Bronchial epithelial cell (primary cell): ENCODE results near the gene MAPKBP1. TPM values are rescaled to one million over a fixed set of nuclear protein-coding genes. Genes with fewer than 3 reads are reported as not detected.
"Not testable (repeated sequence)": the region's sequence is repeated elsewhere in the genome, so short reads cannot be mapped to it uniquely, and the experiment has no call there.

Experiments
- DNase-seq: peaks from one replicate; pipeline ENCODE4 v3.0.0-alpha.2; 2010; ENCODE audit warnings: low read depth
- FAIRE-seq: peaks from 2 replicates; lab custom pipeline; 2011; peaks lifted over from hg19 to GRCh38; lab: Jason Lieb, UNC
- H3K27me3 ChIP-seq: 2 replicates; pipeline ENCODE4 v1.5.1; 2011; ENCODE audit warnings: low read length; ENCODE audit not compliant: control insufficient read depth, insufficient read depth
- H3K36me3 ChIP-seq: 2 replicates; pipeline ENCODE4 v1.5.1; 2011; ENCODE audit warnings: low read length; ENCODE audit not compliant: control insufficient read depth, insufficient read depth
- H3K4me3 ChIP-seq: 2 replicates; pipeline ENCODE4 v1.5.1; 2011; ENCODE audit warnings: mild to moderate bottlenecking, low read depth, low read length, control low read depth
- total RNA-seq: library from RNA; depleted of rRNA; stranded (reverse); fragments of >200 nt; gene quantifications from 2 replicates; pipeline ENCODE4 v1.2.1, GENCODE V29; 2014
- TF ChIP-seq, protein P1 (sequence below): IDR thresholded peaks from 2 replicates; pipeline ENCODE4 v1.5.1; 2011; ENCODE audit warnings: mild to moderate bottlenecking, moderate library complexity, low read length, control low read depth, inconsistent platforms; ENCODE audit not compliant: insufficient read depth, severe bottlenecking

Gene MAPKBP1
- total RNA-seq, 1 donor from 2014 or later = 12.9 TPM

- TF ChIP-seq, protein P1, sequence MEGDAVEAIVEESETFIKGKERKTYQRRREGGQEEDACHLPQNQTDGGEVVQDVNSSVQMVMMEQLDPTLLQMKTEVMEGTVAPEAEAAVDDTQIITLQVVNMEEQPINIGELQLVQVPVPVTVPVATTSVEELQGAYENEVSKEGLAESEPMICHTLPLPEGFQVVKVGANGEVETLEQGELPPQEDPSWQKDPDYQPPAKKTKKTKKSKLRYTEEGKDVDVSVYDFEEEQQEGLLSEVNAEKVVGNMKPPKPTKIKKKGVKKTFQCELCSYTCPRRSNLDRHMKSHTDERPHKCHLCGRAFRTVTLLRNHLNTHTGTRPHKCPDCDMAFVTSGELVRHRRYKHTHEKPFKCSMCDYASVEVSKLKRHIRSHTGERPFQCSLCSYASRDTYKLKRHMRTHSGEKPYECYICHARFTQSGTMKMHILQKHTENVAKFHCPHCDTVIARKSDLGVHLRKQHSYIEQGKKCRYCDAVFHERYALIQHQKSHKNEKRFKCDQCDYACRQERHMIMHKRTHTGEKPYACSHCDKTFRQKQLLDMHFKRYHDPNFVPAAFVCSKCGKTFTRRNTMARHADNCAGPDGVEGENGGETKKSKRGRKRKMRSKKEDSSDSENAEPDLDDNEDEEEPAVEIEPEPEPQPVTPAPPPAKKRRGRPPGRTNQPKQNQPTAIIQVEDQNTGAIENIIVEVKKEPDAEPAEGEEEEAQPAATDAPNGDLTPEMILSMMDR = no peak
- no peaks in the 10 kb centered on the region for H3K27me3 ChIP-seq
- peaks cover 42% of the 10 kb centered on the region for H3K36me3 ChIP-seq
- peak; percentile 32 for DNase-seq
- peak; percentile 73 for FAIRE-seq
- H3K4me3 ChIP-seq = no peak overlapping the region
These were observed 51.6 kb downstream of the MAPKBP1 start for GRCh38 chr15:41825572-41826535.

DNA sequence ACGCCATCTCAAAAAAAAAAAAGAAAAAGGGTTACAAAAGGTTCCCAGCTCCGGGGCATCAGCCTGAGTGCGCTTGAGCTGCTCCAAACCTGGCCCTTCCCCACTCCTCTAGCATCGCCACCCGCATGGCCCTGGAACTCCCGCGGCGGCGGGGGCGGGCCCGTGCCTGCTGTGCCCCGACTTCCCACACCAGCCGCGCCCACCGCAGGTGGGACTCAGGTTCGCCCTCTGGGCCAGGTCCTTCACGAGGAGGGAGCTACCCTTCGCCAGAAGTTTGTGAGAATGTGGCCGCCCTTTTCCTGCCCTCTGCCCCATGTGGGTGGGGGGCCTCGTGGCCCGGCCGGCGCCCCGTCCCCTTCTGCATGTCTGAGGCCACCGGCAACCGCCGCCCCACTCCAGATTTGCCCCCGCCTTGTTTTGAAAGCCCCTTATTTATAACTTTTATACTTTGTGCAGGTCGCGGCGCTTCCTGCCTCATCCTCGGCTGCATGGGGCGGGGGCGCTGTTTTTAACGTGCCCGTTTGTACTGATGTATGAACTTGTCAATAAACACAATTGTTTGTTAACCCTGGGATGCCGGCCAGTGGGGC is 53.1 kb downstream of the MAPKBP1 start:
- FAIRE-seq (no peak), DNase-seq (peak; percentile 25)
- TF ChIP-seq, protein P1 = no peak
- peak overlapping the region; percentile 94 for H3K4me3 ChIP-seq
- H3K36me3 ChIP-seq = peaks cover 34% of the 10 kb centered on the region
- no peaks in the 10 kb centered on the region for H3K27me3 ChIP-seq

DNA sequence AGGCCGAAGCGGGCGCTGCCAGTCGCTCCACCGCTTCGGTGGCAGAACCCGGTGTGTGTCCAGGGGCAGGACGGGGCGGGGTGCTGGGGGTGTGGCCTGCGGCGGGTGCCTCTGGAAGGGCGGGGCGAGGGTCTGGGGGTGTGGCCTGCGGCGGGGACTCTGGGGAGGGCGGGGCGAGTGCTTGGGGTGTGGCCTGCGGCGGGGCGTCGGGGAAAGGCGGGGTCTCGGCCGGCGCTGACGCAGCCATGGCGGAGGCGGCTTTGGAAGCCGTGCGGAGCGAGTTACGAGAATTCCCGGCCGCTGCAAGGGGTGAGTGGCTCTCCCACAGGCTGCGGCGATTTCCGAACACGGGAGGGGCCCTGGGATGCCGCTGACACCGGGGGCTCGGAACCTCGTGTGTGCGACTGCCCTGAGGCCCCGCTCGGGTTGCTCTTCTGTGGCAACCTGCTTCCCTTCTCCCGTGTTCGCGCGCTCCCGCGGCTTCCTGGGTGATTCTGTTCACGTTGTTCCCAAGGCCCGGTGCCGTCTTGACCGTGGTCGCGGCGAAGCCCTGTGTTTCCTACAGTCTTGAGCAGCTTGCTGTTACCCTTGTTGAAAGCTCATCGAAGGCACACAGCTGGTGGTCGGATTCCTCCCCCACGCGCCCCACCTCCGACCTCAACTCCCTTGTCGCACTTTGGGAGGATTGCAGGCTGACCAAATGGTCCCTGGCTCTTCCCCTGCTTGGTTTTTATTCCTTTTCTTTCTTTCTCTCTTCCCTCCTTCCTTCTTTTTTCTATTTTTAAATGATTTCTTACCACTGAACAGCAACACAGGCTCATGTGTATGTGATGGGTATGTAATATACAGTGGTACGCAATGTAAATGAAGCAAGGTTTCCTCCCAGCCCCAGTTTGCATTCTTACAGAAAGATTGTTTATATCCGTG is 53.9 kb downstream of the MAPKBP1 start, which contains the start of gene JMJD7:
TSS of gene JMJD7 (plus strand) at position 213 of the 927 bp plus-strand sequence. CDS start at position 246, 33 bp downstream.
- Histone ChIP-seq H3K4me3 (peak within 1 kb of the TSS; percentile 94), H3K36me3 (peaks cover 27% of the 10 kb centered on the region), H3K27me3 (no peaks in the 10 kb centered on the region)
- FAIRE-seq (no peak), DNase-seq (peak; percentile 68)
- TF ChIP-seq, protein P1 = no peak

DNA sequence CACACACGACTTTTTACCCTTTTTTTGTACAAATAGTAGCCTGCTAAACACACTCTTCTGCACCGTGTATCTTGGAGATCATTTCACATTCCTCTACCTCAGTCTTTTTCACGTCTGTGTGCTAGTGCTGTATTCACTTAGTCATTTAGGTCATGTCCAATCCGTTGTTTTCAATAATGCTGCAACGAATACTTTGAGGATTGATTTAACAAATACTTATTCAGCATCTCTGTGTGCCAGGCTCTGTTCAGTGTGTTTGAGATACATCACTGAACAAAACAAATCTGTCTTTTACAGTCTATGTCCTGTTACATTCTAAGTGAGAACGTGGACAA is 54.5 kb downstream of the MAPKBP1 start:
- Histone ChIP-seq H3K27me3 (no peaks in the 10 kb centered on the region), H3K36me3 (peaks cover 21% of the 10 kb centered on the region), H3K4me3 (peak overlapping the region; percentile 94)
- no peak for FAIRE-seq
- peak; percentile 40 for DNase-seq
- TF ChIP-seq, protein P1 = no peak

DNA sequence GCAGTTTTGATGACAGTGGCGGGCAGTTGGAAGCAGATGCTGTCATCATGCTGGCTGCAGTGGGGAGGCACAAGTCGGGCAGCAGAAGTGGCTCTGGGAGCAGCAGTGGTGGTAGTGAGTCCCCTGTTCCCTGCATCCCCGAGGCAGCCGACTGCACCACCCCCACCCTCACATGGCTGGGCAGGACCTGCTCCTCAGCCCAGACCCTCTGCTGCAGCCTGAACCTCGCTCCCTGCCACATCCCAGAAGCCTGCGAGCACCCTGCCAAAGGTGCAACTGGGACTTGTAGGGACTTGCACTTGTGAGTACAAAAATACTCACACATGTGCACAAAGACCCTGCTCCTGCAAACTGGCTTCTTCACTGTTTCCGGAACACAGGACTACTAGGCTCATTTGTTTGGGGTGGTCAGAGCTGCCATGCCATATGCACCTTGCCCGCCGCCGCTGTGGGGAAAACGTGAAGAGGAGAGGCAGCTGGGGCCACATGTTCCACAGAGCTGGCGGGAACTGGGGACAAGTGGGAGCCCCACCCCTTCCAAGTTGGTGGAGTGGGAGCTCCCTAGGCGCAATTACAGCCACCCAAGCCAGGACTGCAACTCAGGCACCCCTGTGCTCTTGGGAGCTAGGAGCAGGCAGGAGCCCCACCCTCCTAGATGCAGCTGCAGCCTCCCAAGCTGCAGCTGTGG is 55.8 kb downstream of the MAPKBP1 start:
- DNase-seq (peak; percentile 68), FAIRE-seq (no peak)
- H3K36me3 ChIP-seq = peaks cover 15% of the 10 kb centered on the region
- H3K4me3 ChIP-seq = no peak overlapping the region
- H3K27me3 ChIP-seq = no peaks in the 10 kb centered on the region
- TF ChIP-seq, protein P1 = no peak

DNA sequence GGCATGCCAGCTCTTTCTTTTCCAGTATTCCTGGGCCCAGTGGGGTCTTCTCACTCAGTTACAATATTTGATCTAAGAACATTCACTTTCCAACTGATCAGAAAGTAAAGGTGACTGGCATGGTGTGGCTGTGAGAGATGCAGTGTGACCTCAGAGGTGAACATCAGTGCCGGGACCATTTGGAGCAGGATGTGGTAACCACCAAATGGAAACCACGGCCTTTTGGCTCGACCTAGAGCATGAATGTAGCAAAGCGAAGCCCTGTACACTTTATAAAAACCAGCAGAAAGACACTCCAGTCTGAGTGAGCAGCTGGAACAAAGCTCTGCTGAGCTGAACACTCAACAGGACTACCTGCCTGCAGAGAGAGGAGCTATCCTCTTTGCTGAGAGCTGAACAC is 57.0 kb downstream of the MAPKBP1 start:
- DNase-seq, FAIRE-seq, H3K4me3 ChIP-seq, H3K27me3 ChIP-seq: not testable (repeated sequence)
- peaks cover 16% of the 10 kb centered on the region for H3K36me3 ChIP-seq
